GM23248 (cell line): Measurements from ENCODE around the gene HOXB3. TPM values are rescaled to one million over a fixed set of nuclear protein-coding genes. Genes with fewer than 3 reads are reported as not detected.

ENCODE experiments used
- DNase-seq: peaks from one replicate; pipeline ENCODE4 v3.0.0-alpha.2; 2015
- H2AFZ ChIP-seq: fragments of 200-600 bp; sonication (generic); 2 replicates; pipeline ENCODE4 v1.6.1; 2016; ENCODE audit warnings: antibody characterized with exemption
- H3F3A ChIP-seq: fragments of 200-600 bp; sonication (generic); 2 replicates; pipeline ENCODE4 v1.6.1; 2016; ENCODE audit warnings: mild to moderate bottlenecking, antibody characterized with exemption, mixed run types; ENCODE audit not compliant: insufficient read depth
- H3K27ac ChIP-seq: fragments of 200-600 bp; sonication (generic); 2 replicates; pipeline ENCODE4 v1.5.1; 2016; ENCODE audit warnings: mild to moderate bottlenecking
- H3K27me3 ChIP-seq: fragments of 200-600 bp; sonication (generic); replicated peaks from 2 replicates; pipeline ENCODE4 v1.6.1; 2016; ENCODE audit warnings: mild to moderate bottlenecking; ENCODE audit not compliant: insufficient read depth
- H3K36me3 ChIP-seq: fragments of 200-600 bp; sonication (generic); 2 replicates; pipeline ENCODE4 v1.6.1; 2016; ENCODE audit warnings: low read depth, mild to moderate bottlenecking
- H3K4me1 ChIP-seq: fragments of 200-600 bp; sonication (generic); 2 replicates; pipeline ENCODE4 v1.6.1; 2016; ENCODE audit warnings: mild to moderate bottlenecking; ENCODE audit not compliant: insufficient read depth
- H3K4me2 ChIP-seq: fragments of 200-600 bp; sonication (generic); one replicate; pipeline ENCODE4 v1.6.1; 2016; ENCODE audit warnings: mild to moderate bottlenecking; ENCODE audit not compliant: unreplicated experiment
- H3K4me3 ChIP-seq: fragments of 200-600 bp; sonication (generic); 2 replicates; pipeline ENCODE4 v1.5.1; 2016; ENCODE audit warnings: mild to moderate bottlenecking
- H3K79me2 ChIP-seq: fragments of 200-600 bp; sonication (generic); 2 replicates; pipeline ENCODE4 v1.6.1; 2016; ENCODE audit warnings: mild to moderate bottlenecking; ENCODE audit not compliant: insufficient read depth
- H3K9ac ChIP-seq: fragments of 200-600 bp; sonication (generic); 2 replicates; pipeline ENCODE4 v1.6.1; 2016; ENCODE audit warnings: mild to moderate bottlenecking
- H3K9me2 ChIP-seq: fragments of 200-600 bp; sonication (generic); 2 replicates; pipeline ENCODE4 v1.6.1; 2016; ENCODE audit warnings: mixed run types, mild to moderate bottlenecking, moderate library complexity; ENCODE audit not compliant: insufficient read depth
- H3K9me3 ChIP-seq: fragments of 200-600 bp; sonication (generic); one replicate; pipeline ENCODE4 v1.6.1; 2017; ENCODE audit warnings: low read depth
- H4K20me1 ChIP-seq: fragments of 200-600 bp; sonication (generic); 2 replicates; pipeline ENCODE4 v1.6.0; 2016; ENCODE audit not compliant: insufficient read depth
- EZH2 ChIP-seq: fragments of 200-600 bp; sonication (generic); IDR thresholded peaks from 2 replicates; pipeline ENCODE4 v1.6.1; 2018; ENCODE audit warnings: antibody characterized with exemption, mild to moderate bottlenecking; ENCODE audit not compliant: insufficient read depth, poor library complexity, severe bottlenecking
- EZH2phosphoT487 ChIP-seq: fragments of 200-600 bp; sonication (generic); IDR thresholded peaks from 2 replicates; pipeline ENCODE4 v1.6.1; 2018; ENCODE audit warnings: antibody characterized with exemption, moderate library complexity, mild to moderate bottlenecking, low read depth; ENCODE audit not compliant: insufficient read depth
- WGBS, 2 experiments: methylation state at CpG; one replicate each; pipeline ENCODE4 v1.1.6; 2015 to 2017; ENCODE audit warnings: low lambda C conversion rate in 2 of 2, low coverage in 1 of 2; ENCODE audit errors: missing lambda C conversion rate in 2 of 2; 5-methylcytosine and 5-hydroxymethylcytosine counted together
- in situ Hi-C: fragments of 300-500 bp; cut with MboI; formaldehyde crosslinking; loops from 2 replicates; pipeline ENCODE4 v1.15.0; 2020
- polyA plus RNA-seq: library from polyadenylated mRNA; unstranded; fragments of >200 nt; fragmentation: Nextera tagmentation; extraction: Ambion mirVana; gene quantifications from 2 replicates; pipeline ENCODE4 v1.2.1, GENCODE V29; 2016
- total RNA-seq: library from RNA; depleted of rRNA; stranded (reverse); fragments of >200 nt; shearing (Covaris generic); gene quantifications from 2 replicates; pipeline ENCODE4 v1.2.3, GENCODE V29; 2014

HOXB3 gene
- total and polyA plus RNA-seq, 2 experiments from 2014 or later, result 1.9 to 2.4 TPM

DNA sequence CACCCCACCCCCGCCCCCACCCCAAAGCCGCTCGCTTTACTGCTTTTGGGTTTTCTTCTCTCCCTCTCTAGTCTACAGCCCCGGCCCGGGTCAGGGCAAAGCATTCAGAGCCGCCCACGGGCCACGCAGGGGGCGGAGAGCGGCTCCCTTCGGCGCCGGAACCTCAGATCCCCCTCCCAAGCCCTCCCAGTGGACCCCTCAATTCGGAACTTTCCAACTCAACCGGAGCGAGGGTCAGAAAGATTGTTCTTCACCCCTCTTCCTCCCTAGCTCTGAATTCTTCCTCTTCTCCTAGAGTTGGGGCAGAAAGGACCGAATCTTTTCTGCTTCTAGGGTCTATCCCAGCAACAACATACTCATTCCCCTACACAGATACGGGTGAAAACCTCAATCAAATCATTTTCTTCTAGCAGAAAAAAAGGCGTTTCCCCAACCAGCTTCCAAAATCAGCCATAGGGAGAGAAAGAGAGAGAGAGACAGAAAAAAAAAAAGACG, 46.1 kb downstream of the HOXB3 start:
- Histone ChIP-seq H3K4me1 (peaks cover 53% of the 10 kb centered on the region), H3K4me3 (peak overlapping the region; percentile 95), H3F3A (peaks cover 58% of the 10 kb centered on the region), H4K20me1 (no peaks in the 10 kb centered on the region), H3K27me3 (no peaks in the 10 kb centered on the region), H3K4me2 (peak overlapping the region; percentile 93), H3K79me2 (peaks cover 74% of the 10 kb centered on the region), H2AFZ (peak overlapping the region; percentile 64), H3K9me2 (no peaks in the 10 kb centered on the region), H3K36me3 (no peaks in the 10 kb centered on the region), H3K27ac (peak overlapping the region; percentile 96), H3K9me3 (no peaks in the 10 kb centered on the region), H3K9ac (peak overlapping the region; percentile 99)
- TF ChIP-seq EZH2phosphoT487 (no peak), EZH2 (no peak)
- no peak for DNase-seq
- 0 to 1% methylated on average over 15 to 20 of the region's 20 CpGs for WGBS, 2 experiments
- in situ Hi-C loops, result no loop called here

DNA sequence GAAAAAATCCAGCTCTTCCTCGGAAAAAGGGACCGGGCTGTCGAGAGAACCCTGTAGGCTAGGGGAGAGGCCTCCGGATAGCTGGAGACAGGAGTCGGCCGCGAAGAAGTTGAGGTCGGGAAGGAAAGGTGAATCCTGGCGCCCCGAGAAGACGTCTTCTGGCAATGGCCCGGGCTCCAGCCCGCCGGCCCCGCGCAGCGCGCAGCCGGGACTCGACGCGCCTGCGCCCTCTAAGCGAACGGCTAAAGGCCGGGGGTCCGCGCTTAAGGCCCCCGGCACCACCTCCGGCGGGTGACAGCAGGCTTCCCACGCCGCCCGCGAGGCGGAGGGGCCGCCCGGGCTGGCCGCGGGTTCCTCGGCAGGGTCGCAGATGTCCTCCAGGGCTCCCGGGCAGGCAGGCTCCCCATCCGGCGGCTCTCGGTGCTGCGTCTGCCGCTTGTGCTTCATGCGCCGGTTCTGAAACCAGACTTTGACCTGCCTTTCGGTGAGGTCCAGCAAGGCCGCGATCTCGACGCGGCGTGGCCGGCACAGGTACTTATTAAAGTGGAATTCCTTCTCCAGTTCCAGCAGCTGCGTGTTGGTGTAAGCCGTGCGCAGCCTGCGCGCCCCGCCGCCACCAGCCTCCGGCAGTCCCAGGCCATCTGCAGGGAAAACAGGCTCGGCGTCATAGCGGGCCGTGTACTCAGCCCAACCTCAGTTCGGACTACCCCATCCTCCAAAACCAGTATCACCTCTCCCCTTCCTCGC, 46.8 kb downstream of the HOXB3 start:
- WGBS, 2 experiments, result 1 to 2% methylated on average over 50 to 68 of the region's 72 CpGs
- peak overlapping the region; percentile 96 for H3K27ac ChIP-seq
- H4K20me1 ChIP-seq, result no peaks in the 10 kb centered on the region
- peak; percentile 75 for DNase-seq
- H3K36me3 ChIP-seq, result no peaks in the 10 kb centered on the region
- H3K9me3 ChIP-seq, result no peaks in the 10 kb centered on the region
- peak overlapping the region; percentile 95 for H3K4me3 ChIP-seq
- 0 out of 2 replicates have a peak overlapping the region, but pooled peaks have one; percentile 64 for H2AFZ ChIP-seq
- TF ChIP-seq EZH2 (no peak), EZH2phosphoT487 (no peak)
- peak overlapping the region; percentile 93 for H3K4me2 ChIP-seq
- peaks cover 57% of the 10 kb centered on the region for H3F3A ChIP-seq
- peak overlapping the region; percentile 99 for H3K9ac ChIP-seq
- in situ Hi-C loops, result no loop called here
- no peaks in the 10 kb centered on the region for H3K9me2 ChIP-seq
- H3K79me2 ChIP-seq, result peaks cover 69% of the 10 kb centered on the region
- no peaks in the 10 kb centered on the region for H3K27me3 ChIP-seq
- H3K4me1 ChIP-seq, result peaks cover 53% of the 10 kb centered on the region

DNA sequence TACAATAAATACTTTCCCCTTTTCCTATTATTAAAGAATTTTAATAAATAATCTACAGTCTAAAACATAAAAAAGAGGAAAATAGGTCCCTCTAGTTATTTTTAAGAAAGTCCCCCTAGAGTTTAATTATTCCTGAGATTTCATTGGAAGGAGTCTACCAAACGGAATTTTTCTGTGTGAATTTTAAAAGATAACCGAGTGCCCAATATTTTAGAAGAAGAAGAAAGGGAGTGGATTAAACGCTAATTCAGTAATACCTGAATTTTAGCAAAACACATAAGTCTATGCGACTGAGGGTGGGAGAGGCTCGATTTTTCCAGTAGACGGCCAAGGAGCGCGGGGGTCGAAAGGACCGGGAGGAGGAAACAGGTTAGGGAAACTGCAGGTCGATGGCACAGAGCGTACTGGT, 47.3 kb downstream of the HOXB3 start:
- TF ChIP-seq EZH2phosphoT487, result peak; percentile 22; the same call in 1 of the 2 replicates
- TF ChIP-seq EZH2, result no peak
- Histone ChIP-seq H3F3A (peaks cover 53% of the 10 kb centered on the region), H4K20me1 (no peaks in the 10 kb centered on the region), H3K27ac (peak overlapping the region; percentile 96), H3K79me2 (peaks cover 69% of the 10 kb centered on the region), H3K4me2 (peak overlapping the region; percentile 93), H3K27me3 (no peaks in the 10 kb centered on the region), H3K4me3 (peak overlapping the region; percentile 95), H3K9me3 (no peaks in the 10 kb centered on the region), H3K36me3 (no peaks in the 10 kb centered on the region), H2AFZ (no peak overlapping the region), H3K4me1 (peaks cover 48% of the 10 kb centered on the region), H3K9ac (peak overlapping the region; percentile 99), H3K9me2 (no peaks in the 10 kb centered on the region)
- in situ Hi-C loops, result no loop called here
- DNase-seq, result no peak
- whole genome bisulfite sequencing, 2 experiments, result 0 to 1% methylated on average over 12 of the region's 12 CpGs

DNA sequence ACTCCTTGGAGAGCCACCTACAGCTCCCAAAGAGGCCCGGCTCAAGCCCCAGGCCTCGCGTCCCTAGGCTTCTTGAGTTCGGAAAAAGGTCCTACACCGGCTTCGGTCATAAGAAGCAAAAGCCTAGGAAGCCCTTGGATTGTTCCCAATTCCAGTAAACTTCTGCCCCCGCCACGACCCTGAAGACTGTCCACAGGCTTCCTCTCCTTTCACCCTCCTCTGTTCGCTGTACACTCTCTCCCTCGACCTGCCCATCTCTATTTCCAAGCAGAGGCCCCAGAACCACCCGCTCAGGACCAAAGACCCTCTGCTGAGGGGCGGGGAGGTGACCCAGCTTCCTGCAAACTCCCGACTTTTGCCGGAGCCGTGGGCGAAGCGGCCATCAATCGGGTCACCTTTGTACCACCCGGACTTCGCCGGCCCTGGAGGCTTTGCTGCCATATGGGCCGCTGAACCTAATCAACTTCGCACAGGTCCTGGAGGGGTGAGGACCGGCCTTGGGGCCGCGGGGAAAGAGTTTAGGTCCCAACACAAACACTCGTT, 47.9 kb downstream of the HOXB3 start:
- WGBS, 2 experiments, result 2% methylated on average over 27 of the region's 27 CpGs
- DNase-seq, result peak; percentile 63
- peak overlapping the region; percentile 99 for H3K9ac ChIP-seq

More for the DNA sequence above, 47.9 kb downstream of the HOXB3 start:
- Histone ChIP-seq H3K9me3 (no peaks in the 10 kb centered on the region), H3K9me2 (no peaks in the 10 kb centered on the region), H3K4me3 (peak overlapping the region; percentile 95), H3K27ac (peak overlapping the region; percentile 96), H3K4me1 (peaks cover 43% of the 10 kb centered on the region), H4K20me1 (no peaks in the 10 kb centered on the region), H2AFZ (peak overlapping the region; percentile 83), H3K36me3 (no peaks in the 10 kb centered on the region), H3K79me2 (peaks cover 69% of the 10 kb centered on the region), H3K27me3 (no peaks in the 10 kb centered on the region), H3K4me2 (peak overlapping the region; percentile 93), H3F3A (peaks cover 47% of the 10 kb centered on the region)
- TF ChIP-seq EZH2phosphoT487 (no peak), EZH2 (no peak)
- in situ Hi-C loops, result no loop called here
